Measurements from ENCODE around the gene MYO18B. TPM values are rescaled to one million over a fixed set of nuclear protein-coding genes. Genes with fewer than 3 reads are reported as not detected.

The MYO18B gene
- total RNA-seq, 2 experiments from 2014 or later: 3.6 to 6.1 TPM

DNA sequence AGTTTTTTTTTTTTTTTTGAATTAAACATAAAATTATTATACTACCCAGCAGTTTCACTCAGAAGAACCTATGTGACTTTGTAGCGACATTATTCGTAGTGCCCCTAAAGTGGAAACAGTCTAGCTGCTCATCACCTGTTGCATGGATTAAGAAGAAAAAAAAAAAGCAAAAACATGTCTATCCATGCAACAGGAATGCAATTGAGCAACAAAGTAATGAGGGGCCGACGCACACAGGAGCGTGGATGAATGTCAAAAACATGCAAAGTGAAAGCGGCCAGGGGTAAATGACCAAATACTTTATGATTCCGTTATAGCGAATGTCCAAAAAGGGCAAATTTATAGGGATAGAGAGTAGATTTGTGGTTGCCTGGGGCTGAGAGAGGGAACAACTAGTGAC lies 16.3 kb downstream of the MYO18B start:
- CTCF ChIA-PET: interaction anchor here (1.2 to 1.5 kb wide), 2 partner anchors 52 to 296 kb away, joined by 3 read pairs; no protein-coding TSS in a partner anchor

DNA sequence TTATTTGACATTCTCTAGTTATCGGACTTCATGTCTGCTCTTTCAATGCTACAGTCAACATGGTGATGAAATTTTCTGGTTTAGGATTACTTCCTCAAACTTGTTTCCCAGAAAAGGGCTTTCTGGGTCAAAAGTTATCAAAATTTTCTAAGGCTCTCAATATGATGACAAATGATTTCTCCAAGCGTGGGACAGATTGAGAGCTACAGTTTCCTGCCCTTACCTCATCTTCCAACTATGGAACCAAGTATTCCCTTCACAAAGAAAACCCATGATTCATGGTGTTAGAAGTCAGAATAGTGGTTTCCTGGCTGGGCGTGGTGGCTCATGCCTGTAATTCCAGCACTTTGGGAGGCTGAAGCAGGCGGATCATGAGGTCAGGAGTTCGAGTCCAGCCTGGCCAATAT lies 17.8 kb downstream of the MYO18B start:
- CTCF ChIA-PET: interaction anchor here (1.5 kb wide), 1 partner anchor 13 kb away, joined by 4 read pairs; no protein-coding TSS in a partner anchor
- H3K9me3 Mint-ChIP-seq (ENCODE audit: low read depth): peaks cover 4% of the 10 kb centered on the region
- H3K36me3 Mint-ChIP-seq: peaks cover 20% of the 10 kb centered on the region
- H3K27ac Mint-ChIP-seq: no peak overlapping the region
- H3K4me1 Mint-ChIP-seq: peaks cover 36% of the 10 kb centered on the region
- H3K4me3 Mint-ChIP-seq: no peak overlapping the region
- ATAC-seq (no peak), DNase-seq (no peak)
- no peaks in the 10 kb centered on the region for H3K27me3 Mint-ChIP-seq

More for the DNA sequence above, 16.3 kb downstream of the MYO18B start:
- H3K27me3 Mint-ChIP-seq: no peaks in the 10 kb centered on the region
- H3K27ac Mint-ChIP-seq: no peak overlapping the region
- peaks cover 2% of the 10 kb centered on the region for H3K9me3 Mint-ChIP-seq (ENCODE audit: low read depth)
- DNase-seq: no peak
- no peak for ATAC-seq
- H3K4me1 Mint-ChIP-seq: peaks cover 40% of the 10 kb centered on the region
- no peak overlapping the region for H3K4me3 Mint-ChIP-seq
- H3K36me3 Mint-ChIP-seq: peaks cover 19% of the 10 kb centered on the region

DNA sequence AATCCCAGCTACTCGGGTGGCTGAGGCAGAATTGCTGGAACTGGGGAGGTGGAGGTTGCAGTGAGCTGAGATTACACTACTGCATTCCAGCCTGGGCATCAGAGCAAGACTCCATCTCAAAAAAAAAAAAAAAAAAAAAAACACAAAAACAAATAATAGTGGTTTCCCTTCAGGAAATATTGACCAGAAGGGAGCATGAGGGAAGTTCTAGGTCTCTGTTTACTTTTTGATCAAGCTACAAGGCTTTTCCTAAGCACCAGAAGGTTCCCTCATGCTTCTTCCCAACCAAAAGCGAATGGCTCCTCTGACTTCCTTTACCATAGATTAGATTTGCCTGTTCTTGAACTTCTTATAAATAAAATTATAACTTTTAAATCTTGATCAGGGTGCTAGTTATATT lies 18.3 kb downstream of the MYO18B start:
- H3K4me1 Mint-ChIP-seq: peaks cover 35% of the 10 kb centered on the region

DNA sequence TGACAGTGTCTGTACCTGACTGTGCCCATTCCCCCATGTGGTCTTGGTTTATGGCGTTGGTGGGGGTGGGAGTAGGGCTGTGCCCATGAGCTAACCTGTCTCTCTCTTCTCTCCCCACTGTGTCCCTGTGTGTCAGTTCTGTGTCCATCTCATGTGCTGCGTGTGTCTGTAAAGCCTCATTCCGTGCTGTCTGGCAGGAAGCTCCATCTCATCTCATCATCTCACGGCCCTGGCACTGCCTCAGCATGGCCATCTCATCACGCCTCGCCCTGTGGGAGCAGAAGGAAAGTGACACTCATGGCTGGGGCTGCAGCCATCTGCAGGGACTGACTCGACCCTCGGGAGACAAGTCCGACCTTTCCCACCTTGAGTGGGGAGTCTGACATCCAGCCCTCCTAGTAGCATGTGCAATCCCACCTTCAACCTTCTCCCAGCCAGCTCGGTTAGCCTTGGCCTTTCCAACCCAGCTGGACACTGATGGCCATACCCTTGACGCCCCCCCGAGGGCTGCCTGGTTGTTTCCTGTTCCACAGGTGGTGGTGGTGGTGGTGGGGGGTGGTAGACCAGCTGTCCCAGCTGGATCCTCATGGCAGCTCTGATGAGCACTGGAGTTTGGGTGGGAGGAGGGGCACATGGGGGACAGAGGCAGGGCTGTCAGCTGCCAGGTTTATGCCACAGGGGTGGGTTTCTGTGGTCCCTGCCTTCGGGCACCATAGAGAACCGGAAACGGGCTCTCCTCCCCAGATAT lies 19.0 kb downstream of the MYO18B start:
- H3K4me3 Mint-ChIP-seq: no peak overlapping the region
- no peak for ATAC-seq
- H3K36me3 Mint-ChIP-seq: peaks cover 28% of the 10 kb centered on the region
- H3K4me1 Mint-ChIP-seq: peaks cover 31% of the 10 kb centered on the region
- DNase-seq: no peak
- CTCF ChIA-PET: interaction anchor here (0.5 to 3.9 kb wide), 9 partner anchors 11 to 217 kb away, joined by 3 to 16 read pairs (median 3); no protein-coding TSS in a partner anchor
- H3K27ac Mint-ChIP-seq: no peak overlapping the region
- H3K9me3 Mint-ChIP-seq (ENCODE audit: low read depth): peaks cover 8% of the 10 kb centered on the region
- no peaks in the 10 kb centered on the region for H3K27me3 Mint-ChIP-seq

More for the DNA sequence above, 18.3 kb downstream of the MYO18B start:
- peaks cover 4% of the 10 kb centered on the region for H3K9me3 Mint-ChIP-seq (ENCODE audit: low read depth)
- DNase-seq (no peak), ATAC-seq (no peak)
- peaks cover 25% of the 10 kb centered on the region for H3K36me3 Mint-ChIP-seq
- no peaks in the 10 kb centered on the region for H3K27me3 Mint-ChIP-seq
- H3K27ac Mint-ChIP-seq: no peak overlapping the region
- H3K4me3 Mint-ChIP-seq: no peak overlapping the region
- CTCF ChIA-PET: interaction anchor here (0.9 to 3.9 kb wide), 7 partner anchors 10 to 216 kb away, joined by 3 to 16 read pairs (median 3); no protein-coding TSS in a partner anchor

DNA sequence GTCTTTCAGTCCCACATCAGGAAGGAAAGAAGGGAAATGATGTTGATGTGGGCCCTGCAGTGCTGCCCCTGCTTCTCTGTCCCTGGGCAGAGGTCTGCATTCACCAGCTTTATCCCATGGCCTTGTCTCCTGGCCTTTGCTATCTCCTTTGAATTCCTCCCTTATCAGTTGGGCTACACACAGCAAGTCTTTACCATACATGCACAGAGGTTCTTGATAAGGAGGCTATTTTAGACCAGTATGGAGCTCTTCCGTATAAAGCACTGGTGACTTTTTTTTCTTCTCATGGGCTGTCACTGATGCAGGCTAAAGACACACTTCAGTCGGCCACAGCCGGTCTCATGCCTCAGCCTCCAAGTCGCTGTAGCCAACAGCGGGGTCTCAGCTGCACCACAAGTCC lies 20.2 kb downstream of the MYO18B start:
- H3K9me3 Mint-ChIP-seq (ENCODE audit: low read depth): peaks cover 18% of the 10 kb centered on the region
- no peak overlapping the region for H3K4me3 Mint-ChIP-seq
- DNase-seq (no peak), ATAC-seq (no peak)
- no peak overlapping the region for H3K27ac Mint-ChIP-seq
- CTCF ChIA-PET: interaction anchor here (0.7 to 3.9 kb wide), 3 partner anchors 11 to 25 kb away, joined by 3 to 16 read pairs (median 3); no protein-coding TSS in a partner anchor
- peaks cover 40% of the 10 kb centered on the region for H3K36me3 Mint-ChIP-seq
- no peaks in the 10 kb centered on the region for H3K27me3 Mint-ChIP-seq
- H3K4me1 Mint-ChIP-seq: peaks cover 31% of the 10 kb centered on the region

DNA sequence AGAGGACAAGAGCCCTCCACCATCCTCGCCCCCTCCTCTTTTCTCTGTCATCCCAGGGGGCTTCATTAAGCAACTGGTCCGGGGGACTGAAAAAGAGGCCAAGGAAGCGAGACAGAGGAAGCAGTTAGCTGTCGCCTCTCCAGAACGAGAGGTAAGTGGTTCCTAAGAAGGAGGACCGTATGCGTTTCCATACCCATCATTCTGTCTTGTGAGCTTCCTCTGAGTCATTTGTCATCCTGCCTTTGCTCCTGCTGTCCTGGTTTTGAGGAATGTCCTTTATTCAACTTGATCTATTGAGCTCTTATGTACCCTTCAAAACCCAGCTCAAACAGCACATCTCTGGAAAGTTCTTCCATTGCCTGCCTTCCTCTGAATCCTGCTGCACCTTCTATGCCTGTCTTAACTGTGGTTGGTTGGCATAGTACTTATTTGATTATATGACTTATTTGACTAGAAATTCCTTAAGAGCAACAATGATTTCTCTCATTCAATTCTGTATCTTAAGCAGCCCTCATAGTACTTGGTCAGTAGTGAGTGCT lies 21.3 kb downstream of the MYO18B start:
- CTCF ChIA-PET: interaction anchor here (1.0 to 3.9 kb wide), 4 partner anchors 10 to 300 kb away, joined by 3 to 16 read pairs (median 6); no protein-coding TSS in a partner anchor
- Mint-ChIP-seq H3K27ac (no peak overlapping the region), H3K9me3 (ENCODE audit: low read depth) (peaks cover 22% of the 10 kb centered on the region), H3K36me3 (peaks cover 48% of the 10 kb centered on the region), H3K27me3 (no peaks in the 10 kb centered on the region), H3K4me1 (peaks cover 24% of the 10 kb centered on the region), H3K4me3 (no peak overlapping the region)
- no peak for DNase-seq
- no peak for ATAC-seq

DNA sequence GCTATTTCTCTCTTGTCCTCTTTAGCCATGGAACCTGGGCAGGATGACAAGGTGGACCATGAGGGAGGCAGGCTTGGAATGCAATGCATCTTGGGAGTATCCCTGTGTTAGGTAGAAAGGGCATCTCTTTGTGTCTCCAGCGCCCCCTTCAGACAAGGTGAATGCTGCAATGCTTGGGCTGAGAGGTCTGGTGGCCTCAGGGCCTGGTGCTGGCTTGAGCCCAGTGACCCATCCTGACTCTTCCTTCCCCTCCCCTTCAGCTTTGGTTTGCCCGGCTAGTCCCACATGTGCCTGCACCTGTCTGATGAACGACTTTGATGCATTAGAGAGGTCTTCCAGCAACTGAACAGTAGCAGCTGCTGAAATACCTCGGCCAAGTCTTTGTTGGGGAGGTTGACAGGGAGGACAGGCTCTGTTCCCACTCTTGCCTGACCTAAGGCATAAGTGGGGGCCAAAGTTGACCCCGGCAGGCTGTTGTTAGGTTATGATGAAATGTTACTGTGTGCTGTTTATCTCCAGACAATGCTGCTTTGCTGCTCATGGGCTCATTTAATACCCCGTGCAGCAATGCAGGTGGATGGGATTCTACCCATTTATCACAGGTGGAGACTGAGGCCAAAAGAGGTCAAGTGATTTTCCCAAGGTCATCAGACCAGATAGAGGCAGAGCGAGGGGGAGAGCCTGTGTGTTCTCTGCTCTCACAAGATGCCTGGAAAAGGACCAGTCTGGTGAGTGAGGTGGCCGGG lies 22.5 kb downstream of the MYO18B start:
- H3K4me3 Mint-ChIP-seq: no peak overlapping the region
- CTCF ChIA-PET: interaction anchor here (1.1 to 1.9 kb wide), 2 partner anchors 8 to 55 kb away, joined by 3 to 7 read pairs; no protein-coding TSS in a partner anchor
- H3K9me3 Mint-ChIP-seq (ENCODE audit: low read depth): peaks cover 22% of the 10 kb centered on the region
- ATAC-seq (no peak), DNase-seq (no peak)
- H3K36me3 Mint-ChIP-seq: peaks cover 56% of the 10 kb centered on the region
- H3K4me1 Mint-ChIP-seq: peaks cover 25% of the 10 kb centered on the region
- H3K27me3 Mint-ChIP-seq: no peaks in the 10 kb centered on the region
- no peak overlapping the region for H3K27ac Mint-ChIP-seq

DNA sequence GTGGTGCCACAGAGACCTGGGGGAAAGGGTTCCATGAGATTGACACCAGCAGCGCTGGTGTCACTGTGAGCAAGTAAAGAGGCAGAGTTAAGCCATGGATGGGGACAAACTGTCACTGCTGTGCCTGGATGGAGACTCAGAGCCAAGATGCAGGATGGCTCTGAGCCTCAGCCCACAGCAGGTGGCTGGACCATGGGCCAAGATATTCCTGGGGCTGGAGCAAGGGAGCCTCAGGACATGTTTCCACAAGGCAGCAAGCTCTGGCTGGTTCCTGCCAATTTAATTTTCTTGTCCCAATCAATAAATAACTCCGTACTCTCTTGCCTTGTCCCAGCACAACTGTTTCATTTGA lies 23.0 kb downstream of the MYO18B start:
- no peak for ATAC-seq
- Mint-ChIP-seq H3K4me3 (no peak overlapping the region), H3K36me3 (peaks cover 60% of the 10 kb centered on the region), H3K27ac (no peak overlapping the region), H3K27me3 (no peaks in the 10 kb centered on the region), H3K4me1 (peaks cover 22% of the 10 kb centered on the region), H3K9me3 (ENCODE audit: low read depth) (peaks cover 24% of the 10 kb centered on the region)
- CTCF ChIA-PET: interaction anchor here (1.7 kb wide), 1 partner anchor 302 kb away, joined by 4 read pairs; no protein-coding TSS in a partner anchor
- DNase-seq: no peak

DNA sequence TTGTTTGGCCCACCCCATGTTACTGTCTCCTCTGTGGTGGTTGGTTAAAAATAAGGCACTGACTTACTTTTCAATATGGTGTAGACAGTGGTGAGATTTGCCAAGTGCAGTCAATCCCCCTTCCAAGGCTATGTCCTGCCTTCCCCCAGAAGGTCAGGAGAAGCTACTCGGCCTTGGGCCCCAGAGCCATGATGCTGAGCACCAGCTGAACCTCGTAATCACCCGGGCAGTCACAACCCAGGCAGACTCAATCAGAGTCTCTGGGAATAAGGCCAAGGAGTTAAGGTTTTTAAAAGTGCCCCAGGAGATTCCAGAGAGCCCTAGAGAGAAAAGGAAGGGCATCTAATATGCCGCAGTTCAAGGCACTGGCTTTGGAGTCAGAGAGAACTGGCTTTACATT lies 23.8 kb downstream of the MYO18B start:
- no peak for DNase-seq
- Mint-ChIP-seq H3K27me3 (no peaks in the 10 kb centered on the region), H3K4me1 (peaks cover 21% of the 10 kb centered on the region), H3K27ac (no peak overlapping the region), H3K9me3 (ENCODE audit: low read depth) (peaks cover 25% of the 10 kb centered on the region), H3K36me3 (peaks cover 66% of the 10 kb centered on the region), H3K4me3 (no peak overlapping the region)
- CTCF ChIA-PET: interaction anchor here (1.7 kb wide), 1 partner anchor 303 kb away, joined by 4 read pairs; no protein-coding TSS in a partner anchor
- no peak for ATAC-seq

DNA sequence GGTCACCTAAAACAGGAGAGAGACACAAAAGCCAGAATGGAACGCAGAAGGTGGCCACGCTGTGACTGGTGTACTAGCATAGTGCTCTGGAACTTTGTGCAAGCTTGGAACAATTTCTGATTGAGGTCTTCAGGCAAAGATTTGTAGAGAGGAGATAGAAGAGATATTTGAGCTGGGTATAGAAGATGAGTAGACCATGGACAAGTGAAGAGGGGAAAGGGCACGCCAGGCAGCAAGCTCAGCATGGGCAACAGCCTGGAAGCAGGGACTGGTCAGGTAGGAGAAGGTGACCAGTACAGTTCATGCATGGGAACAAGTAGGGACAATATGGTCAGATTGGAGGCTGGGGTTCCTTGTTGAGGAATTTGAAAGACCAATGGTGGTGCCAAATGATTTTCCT lies 24.4 kb downstream of the MYO18B start:
- peaks cover 69% of the 10 kb centered on the region for H3K36me3 Mint-ChIP-seq
- no peak overlapping the region for H3K4me3 Mint-ChIP-seq
- H3K27ac Mint-ChIP-seq: no peak overlapping the region
- ATAC-seq: no peak
- CTCF ChIA-PET: interaction anchor here (1.2 to 1.7 kb wide), 2 partner anchors 223 to 304 kb away, joined by 3 to 4 read pairs; no protein-coding TSS in a partner anchor
- H3K9me3 Mint-ChIP-seq (ENCODE audit: low read depth): peaks cover 25% of the 10 kb centered on the region
- peaks cover 22% of the 10 kb centered on the region for H3K4me1 Mint-ChIP-seq
- no peak for DNase-seq
- no peaks in the 10 kb centered on the region for H3K27me3 Mint-ChIP-seq

DNA sequence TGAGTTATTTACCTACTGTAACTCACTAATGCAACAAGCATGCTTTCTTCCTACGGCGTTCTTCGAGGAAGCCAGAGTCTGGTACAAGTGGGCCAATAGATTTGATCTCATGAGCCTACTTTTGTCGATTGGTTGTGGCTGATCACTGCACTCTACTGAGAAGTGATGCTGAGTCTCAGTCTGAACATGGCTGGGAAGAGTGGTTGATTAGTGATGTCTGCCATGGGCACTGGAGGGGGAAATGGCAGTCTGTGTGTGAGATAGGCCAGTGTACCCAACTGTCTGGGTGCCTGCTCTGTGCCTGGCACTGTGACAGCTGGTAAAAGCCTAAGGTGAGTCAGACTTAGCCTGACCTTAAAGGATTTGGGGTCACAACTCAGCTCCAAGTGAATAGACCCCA lies 28.3 kb downstream of the MYO18B start:
- CTCF ChIA-PET: interaction anchor here (1.6 to 5.7 kb wide), 4 partner anchors 20 to 308 kb away, joined by 5 to 45 read pairs (median 14); no protein-coding TSS in a partner anchor

DNA sequence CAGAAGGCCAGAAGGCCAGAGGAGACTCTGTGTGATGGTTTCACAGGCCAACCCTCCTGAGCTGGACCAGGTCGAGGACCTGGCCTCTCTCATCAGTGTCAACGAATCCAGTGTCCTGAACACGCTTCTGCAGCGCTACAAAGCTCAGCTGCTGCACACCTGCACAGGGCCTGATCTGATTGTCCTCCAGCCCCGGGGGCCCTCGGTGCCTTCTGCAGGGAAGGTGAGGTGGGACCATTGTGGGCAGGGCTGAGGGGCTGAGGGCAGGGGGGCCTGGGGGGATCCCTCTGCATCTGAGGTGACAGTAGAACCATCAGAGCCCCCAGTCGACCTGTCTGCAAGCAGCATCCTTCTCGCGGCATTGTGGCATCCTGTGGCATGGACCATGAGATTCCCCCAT lies 30.3 kb downstream of the MYO18B start:
- Mint-ChIP-seq H3K27ac (peak overlapping the region; percentile 88), H3K9me3 (ENCODE audit: low read depth) (peaks cover 7% of the 10 kb centered on the region), H3K36me3 (peaks cover 35% of the 10 kb centered on the region), H3K4me3 (no peak overlapping the region), H3K4me1 (peaks cover 28% of the 10 kb centered on the region), H3K27me3 (no peaks in the 10 kb centered on the region)
- CTCF ChIA-PET: interaction anchor here (0.7 to 5.7 kb wide), 43 partner anchors 9 to 662 kb away, joined by 3 to 45 read pairs (median 5); partner anchors contain the start of gene GRK3
- DNase-seq: no peak
- no peak for ATAC-seq

More for the DNA sequence above, 28.3 kb downstream of the MYO18B start:
- Mint-ChIP-seq H3K4me1 (peaks cover 28% of the 10 kb centered on the region), H3K4me3 (no peak overlapping the region), H3K27ac (no peak overlapping the region), H3K27me3 (no peaks in the 10 kb centered on the region), H3K36me3 (peaks cover 54% of the 10 kb centered on the region), H3K9me3 (ENCODE audit: low read depth) (peaks cover 21% of the 10 kb centered on the region)
- DNase-seq: no peak
- no peak for ATAC-seq

DNA sequence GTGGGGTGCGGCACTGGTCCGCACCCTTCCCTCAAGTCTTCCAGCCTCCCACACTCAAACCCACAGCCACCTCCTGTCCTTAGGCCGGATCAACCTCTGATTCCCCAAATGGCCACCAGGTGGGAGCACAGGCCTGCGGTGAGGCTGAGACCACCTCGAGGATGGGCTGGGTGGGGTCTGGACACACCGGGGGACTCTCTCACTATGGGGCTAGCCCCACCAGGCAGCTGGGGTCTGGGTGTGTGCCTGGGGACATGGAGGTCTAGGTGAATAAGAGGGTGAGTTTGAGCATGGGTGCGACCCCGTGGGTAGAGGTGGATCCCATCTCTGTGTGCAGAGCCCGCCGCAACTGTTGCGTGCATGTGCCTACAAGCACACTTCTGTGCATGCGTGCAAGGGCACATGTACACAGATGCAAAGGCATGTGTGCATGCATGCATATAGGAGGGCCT lies 32.6 kb downstream of the MYO18B start:
- ATAC-seq (no peak), DNase-seq (no peak)
- no peaks in the 10 kb centered on the region for H3K27me3 Mint-ChIP-seq
- peaks cover 3% of the 10 kb centered on the region for H3K9me3 Mint-ChIP-seq (ENCODE audit: low read depth)
- no peak overlapping the region for H3K4me3 Mint-ChIP-seq
- H3K27ac Mint-ChIP-seq: no peak overlapping the region
- CTCF ChIA-PET: interaction anchor here (3.9 to 5.7 kb wide), 2 partner anchors 230 to 312 kb away, joined by 35 to 45 read pairs; no protein-coding TSS in a partner anchor
- H3K36me3 Mint-ChIP-seq: peaks cover 14% of the 10 kb centered on the region
- peaks cover 19% of the 10 kb centered on the region for H3K4me1 Mint-ChIP-seq
